ENCODE results near the gene ZNF414.

GRCh38 chr19:8532225-8532624 lies 18.3 kb upstream of the ZNF414 start:
- TF ChIP-seq, protein P1, sequence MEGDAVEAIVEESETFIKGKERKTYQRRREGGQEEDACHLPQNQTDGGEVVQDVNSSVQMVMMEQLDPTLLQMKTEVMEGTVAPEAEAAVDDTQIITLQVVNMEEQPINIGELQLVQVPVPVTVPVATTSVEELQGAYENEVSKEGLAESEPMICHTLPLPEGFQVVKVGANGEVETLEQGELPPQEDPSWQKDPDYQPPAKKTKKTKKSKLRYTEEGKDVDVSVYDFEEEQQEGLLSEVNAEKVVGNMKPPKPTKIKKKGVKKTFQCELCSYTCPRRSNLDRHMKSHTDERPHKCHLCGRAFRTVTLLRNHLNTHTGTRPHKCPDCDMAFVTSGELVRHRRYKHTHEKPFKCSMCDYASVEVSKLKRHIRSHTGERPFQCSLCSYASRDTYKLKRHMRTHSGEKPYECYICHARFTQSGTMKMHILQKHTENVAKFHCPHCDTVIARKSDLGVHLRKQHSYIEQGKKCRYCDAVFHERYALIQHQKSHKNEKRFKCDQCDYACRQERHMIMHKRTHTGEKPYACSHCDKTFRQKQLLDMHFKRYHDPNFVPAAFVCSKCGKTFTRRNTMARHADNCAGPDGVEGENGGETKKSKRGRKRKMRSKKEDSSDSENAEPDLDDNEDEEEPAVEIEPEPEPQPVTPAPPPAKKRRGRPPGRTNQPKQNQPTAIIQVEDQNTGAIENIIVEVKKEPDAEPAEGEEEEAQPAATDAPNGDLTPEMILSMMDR (IDR thresholded peaks at IDR 0.05; ENCODE audit: borderline replicate concordance, extremely low read depth, low read length, poor library complexity, severe bottlenecking): no peak
- TF ChIP-seq EZH2 (IDR thresholded peaks at IDR 0.05; ENCODE audit: borderline replicate concordance, low read depth, low read length, severe bottlenecking): no peak
